Peyer's patch (tissue), 4 donors: Measurements from ENCODE around the gene ARPP21.

ENCODE experiments used
- CTCF ChIP-seq, 6 experiments: fragments of 450-650 bp in 4 of 6; fragments of 200-600 bp in 2 of 6; sonication (generic) in 1 of 6; IDR thresholded peaks; one replicate each; pipeline ENCODE4 v1.5.1; 2017 to 2019; ENCODE audit warnings: antibody characterized with exemption in 6 of 6, mild to moderate bottlenecking in 3 of 6, moderate library complexity in 1 of 6
- POLR2A ChIP-seq, 2 donors: fragments of 450-650 bp; IDR thresholded peaks; one replicate each; pipeline ENCODE4 v1.5.1; 2017; ENCODE audit warnings: antibody characterized with exemption in 2 of 2, mild to moderate bottlenecking in 2 of 2, moderate library complexity in 2 of 2

GRCh38 chr3:35602395-35602936 lies 36.9 kb upstream of the ARPP21 start:
- TF ChIP-seq CTCF (IDR thresholded peaks at IDR 0.05) (no peak), POLR2A (IDR thresholded peaks at IDR 0.05) (no peak)
